Fibroblast of skin of abdomen (primary cell): ENCODE measurements around the gene PRKN.

Experiments used
- DNase-seq: peaks from one replicate; pipeline ENCODE4 v3.0.0-alpha.2; 2013

Gene PRKN

DNA sequence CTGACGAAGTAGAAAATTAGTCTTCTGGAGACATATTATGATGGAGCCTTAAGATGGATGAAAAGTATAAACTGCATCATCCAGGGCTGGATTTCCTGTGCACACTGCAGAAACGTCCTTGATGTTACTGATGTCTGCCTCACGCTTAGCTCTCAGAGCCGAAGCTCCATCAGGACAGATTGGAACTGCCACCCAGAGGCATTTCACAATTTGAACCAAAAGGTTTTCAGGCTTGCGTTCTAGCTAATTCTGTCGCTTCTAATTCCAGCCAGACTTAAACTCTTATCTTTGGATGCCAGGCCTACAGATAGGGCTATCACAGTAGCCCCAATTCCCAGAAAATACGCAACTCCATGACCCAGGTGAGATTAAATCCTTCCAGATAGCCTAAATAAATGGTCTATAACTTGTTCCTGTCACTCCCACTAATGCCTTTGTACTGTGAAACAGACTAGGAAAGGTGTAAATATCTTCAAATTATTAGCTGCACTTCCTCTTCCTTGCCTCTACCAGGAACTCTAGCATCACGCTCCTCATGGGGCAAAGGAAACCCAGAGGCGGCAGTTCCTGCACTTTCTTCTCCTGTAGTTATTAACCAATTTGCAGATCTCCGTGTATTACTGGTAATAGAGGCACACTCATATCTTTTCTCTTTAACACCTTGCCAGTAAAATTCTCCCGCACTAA lies 634.6 kb downstream of the PRKN start:
- no peak for DNase-seq

DNA sequence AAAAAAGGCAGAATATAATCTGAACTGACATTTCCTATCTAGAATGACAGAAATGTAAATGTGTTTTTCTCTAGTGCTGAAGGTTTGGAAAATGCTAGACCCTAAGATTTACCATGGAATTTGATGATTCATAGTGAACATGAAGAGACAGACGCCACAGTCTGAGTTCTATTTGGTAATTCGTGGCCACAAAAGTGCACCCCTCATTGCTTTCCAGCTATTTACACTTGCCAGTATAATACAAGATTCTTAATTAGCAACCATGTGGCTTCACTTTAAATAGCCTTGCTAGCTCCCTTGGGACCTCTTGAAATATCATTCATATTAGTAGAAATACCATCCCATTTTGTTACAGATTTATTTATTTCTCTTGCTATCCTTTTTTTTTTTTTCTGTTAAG lies 636.8 kb downstream of the PRKN start:
- DNase-seq = peak; percentile 97

DNA sequence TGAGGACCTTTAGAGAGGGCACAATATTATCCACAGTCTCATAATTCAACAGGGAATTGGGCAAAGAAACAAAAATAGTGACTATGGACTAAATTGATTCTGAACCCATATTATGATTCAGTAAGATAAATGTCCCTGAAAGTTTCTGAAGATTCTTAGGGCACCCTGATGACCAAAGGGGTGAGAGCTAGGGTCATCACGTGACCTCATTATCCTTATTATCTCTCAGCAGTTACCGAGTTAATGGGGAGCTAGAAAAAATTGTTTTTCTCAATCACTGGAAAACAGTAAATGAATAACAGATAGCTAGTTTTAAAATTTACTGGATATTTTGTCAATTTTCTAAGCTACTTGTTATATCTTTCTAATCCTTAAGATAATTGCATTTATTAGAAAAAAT lies 639.5 kb downstream of the PRKN start:
- DNase-seq = no peak

DNA sequence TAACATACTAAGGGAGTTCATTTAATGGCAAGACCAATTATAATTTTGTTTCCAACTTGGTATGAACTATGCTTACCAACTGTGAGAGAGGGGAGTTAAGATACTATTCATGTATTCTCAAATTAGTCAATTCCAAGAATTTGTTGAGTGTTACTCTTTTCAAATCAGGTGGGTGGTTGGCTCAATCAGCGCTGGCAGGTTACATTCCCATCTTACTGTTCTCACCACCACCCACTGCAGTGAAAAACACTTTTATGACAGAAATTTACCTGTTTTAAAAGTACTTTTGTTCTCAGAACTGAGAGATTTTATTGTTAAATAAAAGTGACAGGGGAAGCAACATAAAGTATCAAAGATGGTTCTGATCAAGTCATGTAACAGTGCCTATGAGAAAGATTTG lies 642.0 kb downstream of the PRKN start:
- no peak for DNase-seq

DNA sequence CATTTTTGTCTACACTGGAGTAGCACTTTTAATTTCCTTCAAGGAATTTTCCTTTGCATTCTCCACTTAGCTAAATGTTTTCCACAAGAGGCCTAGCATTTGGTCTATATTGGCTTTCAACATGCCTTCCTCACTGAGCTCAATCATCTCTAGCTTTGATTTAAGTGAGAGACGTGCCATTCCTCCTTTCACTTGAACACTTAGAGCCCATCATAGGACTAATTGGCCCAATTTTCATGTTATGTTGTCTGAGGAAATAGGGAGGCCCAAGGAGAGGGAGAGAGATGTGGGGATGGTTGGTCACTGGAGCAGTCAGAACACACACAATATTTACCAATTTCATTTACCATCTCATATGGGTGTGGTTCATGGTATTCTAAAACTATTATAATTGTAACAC lies 645.0 kb downstream of the PRKN start:
- no peak for DNase-seq

DNA sequence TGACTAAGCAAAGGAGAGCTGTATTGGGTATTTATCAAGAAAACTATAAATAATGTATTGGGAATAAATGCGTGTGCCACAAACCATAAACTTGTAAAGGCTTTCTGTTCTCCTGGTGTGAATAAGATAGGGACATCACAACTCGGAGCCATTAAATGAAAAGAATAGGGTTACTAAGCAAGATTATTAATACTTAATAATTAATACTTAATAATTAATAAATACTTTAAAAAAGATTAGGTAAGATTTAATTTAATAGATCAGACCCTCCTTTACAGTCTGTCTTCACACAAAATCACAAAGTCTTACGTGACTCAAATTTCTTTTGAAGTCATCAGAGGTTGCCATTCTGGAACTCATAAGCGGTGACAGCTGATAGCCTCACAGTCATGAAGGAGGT lies 648.9 kb downstream of the PRKN start:
- DNase-seq = no peak

DNA sequence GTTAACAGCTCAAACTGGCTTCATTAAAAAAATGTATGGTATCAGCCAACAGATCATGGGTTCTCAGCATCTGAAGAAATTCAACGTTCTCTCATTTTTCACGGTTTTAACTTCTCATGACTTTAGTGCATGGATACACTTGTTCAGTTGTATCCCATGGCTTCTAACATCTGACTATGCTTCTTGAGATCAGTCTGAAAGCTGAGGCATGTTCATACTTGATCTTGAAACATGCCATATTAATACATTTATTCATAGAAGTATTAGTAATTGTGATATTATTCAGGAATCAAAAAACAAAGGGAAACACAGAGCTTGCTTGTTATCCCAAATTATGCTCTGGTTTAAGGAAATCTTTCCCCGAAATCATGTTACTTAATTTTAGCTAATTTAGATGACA lies 649.4 kb downstream of the PRKN start:
- DNase-seq = no peak

DNA sequence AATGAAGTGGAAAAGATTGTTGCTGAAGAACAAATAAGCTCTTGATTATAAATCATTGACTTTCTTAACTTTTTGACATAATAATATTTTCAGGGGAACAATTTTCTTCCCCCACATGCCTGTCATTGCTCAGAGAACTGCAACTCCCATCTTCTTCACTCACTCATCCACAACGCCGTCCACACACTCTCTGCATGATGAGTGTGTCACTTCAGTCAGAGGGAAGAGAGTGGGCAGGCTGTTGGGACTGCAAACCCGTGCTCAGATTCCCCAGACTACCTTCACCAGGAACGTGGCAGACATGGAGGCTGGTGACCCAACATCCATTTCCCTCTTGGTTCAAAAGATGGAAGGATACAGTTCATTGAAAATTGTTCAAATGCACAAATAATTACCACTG lies 650.8 kb downstream of the PRKN start:
- DNase-seq = no peak

DNA sequence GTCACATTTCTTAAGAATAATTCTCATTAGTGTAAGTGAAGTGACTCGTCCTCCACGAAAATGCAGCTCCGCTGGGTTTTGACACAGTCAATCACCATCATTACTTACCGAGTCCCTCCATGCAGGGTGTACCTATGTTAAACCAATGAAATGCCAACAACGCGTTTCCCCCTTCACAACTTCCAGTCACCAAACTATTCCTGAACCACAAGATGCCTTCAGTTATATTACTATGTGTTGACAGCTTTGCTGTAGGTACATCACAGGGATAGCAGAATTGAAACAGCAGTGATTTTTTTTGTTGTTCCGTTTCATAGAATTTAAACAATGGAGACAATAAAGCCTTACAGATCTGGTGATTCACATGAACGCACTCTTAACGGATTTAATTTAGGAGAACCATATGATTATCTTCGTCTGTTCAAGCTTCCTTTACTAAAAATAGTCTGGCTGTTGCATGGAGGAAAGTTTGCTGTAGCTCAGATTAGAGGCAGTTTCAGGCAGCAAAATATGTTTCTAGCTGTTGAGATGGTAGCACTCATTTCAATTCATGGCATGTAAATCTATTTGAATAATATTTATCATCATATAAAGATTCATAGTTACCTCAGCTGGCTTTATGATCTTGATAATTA lies 652.8 kb downstream of the PRKN start:
- DNase-seq = peak; percentile 21

DNA sequence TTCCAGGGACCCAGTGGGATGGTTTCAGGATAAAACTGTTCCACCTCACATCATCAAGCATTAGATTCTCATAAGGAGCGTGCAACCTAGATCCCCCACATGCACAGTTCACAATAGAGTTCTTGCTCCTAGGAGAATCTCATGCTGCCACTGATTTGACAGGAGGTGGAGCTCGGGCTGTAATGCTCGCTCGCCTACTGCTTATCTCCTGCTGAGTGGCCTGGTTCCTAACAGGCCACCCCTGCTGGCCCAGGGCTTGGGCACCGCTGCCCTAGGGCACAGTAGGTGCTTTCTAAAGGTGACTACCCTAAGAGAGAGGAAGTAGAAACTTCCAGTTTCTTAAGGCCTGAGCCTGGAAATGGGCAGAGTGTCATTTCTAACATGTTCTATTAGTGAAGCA lies 656.9 kb downstream of the PRKN start:
- DNase-seq = no peak

DNA sequence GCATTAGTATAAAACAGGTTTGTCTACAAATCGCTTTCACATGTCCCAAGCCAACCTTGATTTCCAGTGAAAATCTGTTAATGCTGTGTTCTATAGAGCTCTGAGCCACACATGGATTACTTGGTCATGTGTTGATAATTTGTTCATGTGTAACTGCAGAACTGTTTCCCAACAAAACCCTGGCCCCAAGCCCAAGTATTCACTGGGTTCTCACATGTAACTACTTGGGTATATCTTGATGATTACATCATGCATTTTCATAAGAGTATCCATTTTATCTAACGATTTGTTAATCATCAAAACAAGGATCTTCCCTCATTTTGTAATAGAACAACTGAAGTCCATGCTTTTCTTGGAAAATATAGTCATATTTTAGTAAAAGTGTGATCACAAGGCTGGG lies 657.6 kb downstream of the PRKN start:
- DNase-seq = peak; percentile 13

DNA sequence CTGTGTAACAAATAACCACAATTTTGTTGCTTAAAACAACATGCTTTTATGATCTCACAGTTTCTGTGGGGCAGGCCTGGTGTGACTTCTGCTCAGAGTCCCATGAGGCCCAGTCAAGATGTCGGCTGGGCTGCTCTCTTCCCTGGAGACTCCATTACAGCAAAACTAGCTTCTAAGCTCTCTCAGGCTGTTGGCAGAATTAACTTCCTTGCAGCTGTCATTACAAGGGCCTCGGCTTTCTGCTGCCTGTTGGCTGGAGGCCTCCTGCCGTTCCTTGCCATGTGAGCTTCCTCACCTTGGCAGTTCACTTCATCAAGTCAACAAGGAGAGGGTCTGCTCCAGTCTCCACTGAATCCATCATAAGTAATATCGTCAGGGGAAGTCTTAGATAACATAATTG lies 659.2 kb downstream of the PRKN start:
- no peak for DNase-seq

DNA sequence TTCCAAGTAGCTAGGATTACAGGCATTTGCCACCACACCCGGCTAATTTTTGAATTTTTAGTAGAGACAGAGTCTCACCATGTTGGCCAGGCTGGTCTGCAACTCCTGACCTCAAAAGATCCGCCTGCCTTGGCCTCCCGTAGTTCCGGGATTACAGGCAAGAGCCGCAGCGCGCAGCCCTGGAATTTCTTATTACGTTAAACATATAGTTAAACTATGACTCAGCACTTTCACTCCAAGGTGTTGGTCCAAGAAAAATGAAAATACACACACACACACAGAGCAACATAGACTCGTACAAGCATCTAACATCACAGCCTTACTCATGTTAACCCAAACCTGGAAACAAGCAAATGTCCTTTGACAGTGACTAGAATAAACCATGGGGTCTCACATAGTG lies 663.9 kb downstream of the PRKN start:
- DNase-seq = peak; percentile 2

DNA sequence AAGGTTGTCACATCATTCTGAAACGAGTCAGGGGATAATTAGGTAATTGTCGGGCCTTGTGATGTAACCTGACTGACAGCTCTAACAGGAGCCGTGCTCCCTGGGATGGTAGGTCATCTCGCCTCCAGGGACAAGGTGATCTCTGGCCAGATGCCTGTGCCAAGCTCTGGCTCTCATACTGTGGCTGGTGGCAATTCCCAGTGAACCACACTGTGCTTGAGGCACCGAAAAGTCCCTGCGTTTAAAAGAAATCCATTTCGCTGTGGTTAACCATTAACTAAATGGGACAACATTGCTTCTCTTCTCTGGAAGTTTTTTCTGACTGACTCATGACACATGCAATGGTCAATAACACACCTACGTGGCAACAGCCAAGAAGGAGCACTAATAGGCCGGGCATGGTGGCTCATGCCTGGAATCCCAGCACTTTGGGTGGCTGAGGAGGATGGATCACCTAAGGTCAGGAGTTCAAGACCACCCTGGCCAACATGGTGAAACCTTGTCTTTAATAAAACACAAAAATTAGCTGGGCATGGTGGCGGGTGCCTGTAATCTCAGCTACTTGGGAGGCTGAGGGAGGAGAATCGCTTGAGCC lies 669.2 kb downstream of the PRKN start:
- peak; percentile 30 for DNase-seq

DNA sequence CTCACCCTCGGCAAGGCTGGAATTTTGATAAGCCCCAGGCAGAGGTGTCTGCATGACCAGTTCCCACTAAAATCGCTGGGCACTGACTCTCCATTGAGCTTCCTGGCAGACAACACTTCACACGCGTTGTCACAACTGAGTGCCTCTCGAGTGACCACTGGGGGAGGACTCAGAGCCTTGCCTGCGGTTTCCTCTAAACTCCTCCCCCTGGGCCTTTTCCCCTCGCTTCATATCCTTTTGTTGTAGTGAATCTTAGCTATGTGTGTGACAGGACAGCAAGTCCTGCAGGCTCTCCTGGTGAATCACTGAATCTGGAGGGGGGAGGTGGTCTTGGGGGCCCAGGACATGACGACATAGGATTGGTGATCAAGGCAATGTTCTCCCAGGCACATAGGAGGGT lies 670.8 kb downstream of the PRKN start:
- peak; percentile 76 for DNase-seq

DNA sequence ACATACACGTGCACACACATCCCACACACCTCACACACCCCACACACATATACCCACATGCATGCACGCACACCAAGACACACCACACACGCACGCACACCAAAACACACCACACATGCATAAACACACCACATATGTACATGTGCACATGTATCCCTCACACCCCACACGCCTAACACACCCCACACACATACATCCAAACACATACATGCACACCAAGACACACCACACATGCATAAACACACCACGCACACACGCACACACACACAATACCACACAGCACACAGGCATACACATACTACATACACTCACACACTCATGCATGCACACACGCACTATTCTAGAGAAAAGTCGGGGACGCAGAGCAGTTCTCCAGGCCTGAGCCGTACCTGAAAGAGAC lies 671.5 kb downstream of the PRKN start:
- no peak for DNase-seq

DNA sequence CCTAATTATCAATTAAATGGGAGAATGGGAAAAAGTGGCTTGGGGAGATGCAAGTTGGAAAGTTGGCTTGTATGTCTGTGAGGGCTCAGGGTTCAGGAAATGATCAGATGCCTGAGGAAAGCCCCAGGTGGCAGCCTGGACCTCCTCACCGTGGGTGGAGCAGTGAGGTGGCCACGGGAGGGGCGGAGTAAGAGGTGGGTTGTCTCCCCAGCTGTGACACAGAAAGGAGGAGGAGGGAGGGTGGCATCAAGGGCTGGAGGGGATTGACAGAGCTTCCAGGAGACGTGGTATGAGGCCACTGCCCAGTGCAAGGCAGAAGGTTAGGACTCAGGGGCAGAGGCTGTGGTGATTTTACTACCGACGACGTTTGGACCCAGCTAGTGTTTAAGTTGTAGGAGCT lies 672.2 kb downstream of the PRKN start:
- DNase-seq = no peak

DNA sequence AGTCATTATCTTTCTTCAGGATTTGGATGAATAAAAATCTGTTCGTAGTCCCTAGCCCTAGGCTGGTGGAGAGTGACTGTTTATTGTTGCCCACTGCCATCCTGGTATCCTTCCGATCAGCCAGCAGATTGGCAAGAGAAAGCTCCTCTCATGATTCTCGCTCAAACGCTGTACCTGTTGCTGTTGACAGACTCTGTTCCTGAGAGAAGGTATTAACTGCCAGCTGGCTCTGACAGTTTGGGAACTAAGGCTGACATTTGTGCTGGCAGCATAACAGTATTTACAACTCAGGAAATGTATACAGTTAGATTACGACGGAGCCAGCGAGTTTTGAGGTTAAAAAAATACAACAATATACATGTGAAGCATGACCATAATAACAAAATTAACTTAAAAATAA lies 674.5 kb downstream of the PRKN start:
- DNase-seq = no peak

DNA sequence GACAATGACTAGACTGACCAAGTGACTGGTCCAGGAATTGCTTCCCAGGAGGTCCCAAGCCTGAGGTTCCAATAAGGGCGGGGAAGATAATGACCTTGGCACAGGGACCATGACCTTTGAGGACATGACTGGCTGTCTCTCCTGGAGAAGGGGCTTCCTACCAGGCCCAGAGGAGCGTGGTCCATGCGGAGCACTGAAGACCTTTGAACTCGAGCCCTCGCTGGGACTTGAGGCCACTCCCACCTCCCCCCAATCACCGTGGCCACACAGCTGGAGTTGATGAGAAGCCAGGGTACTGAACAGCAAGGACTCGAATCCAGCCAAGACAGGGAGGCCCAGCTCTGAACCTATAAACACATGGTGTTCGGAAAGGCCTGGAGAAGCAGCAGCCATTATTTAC lies 677.0 kb downstream of the PRKN start:
- no peak for DNase-seq

DNA sequence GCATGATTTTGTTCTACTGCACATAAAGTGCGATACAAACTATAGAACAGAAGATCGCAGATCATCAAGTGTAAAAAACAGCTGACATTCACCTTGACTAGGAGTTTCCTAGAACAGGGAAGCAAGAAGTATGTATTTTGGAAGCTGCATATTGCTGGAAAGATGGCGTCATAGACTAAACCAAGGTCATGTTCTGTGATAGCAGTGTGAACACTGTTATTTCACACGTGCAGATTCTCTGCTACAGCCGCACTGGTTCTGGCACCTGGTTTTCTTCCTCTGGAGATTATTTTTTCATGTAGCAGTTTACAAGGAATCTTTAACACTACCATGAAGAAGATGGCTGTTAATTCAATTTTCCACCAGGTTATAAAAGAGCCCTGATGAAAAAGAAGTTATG lies 681.2 kb downstream of the PRKN start:
- DNase-seq = no peak

DNA sequence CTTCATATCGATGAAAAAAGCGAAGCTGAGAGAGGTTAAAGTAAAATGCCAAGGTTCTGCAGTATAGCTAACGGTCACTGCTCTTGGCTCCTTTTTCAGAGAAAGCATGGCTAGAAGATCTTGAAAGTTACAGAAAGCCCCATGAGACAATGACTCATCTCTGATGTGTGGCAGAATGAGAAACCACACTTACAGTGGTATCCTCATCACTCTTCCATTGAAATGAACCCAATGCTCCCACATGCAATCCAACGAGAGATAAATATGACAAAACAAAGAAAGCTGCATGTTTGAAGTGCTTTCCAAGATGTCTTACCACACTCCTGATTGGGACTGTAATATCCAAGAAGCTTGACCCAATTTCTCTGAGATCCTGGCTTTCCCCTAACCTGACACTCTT lies 694.9 kb downstream of the PRKN start:
- DNase-seq = peak; percentile 80

DNA sequence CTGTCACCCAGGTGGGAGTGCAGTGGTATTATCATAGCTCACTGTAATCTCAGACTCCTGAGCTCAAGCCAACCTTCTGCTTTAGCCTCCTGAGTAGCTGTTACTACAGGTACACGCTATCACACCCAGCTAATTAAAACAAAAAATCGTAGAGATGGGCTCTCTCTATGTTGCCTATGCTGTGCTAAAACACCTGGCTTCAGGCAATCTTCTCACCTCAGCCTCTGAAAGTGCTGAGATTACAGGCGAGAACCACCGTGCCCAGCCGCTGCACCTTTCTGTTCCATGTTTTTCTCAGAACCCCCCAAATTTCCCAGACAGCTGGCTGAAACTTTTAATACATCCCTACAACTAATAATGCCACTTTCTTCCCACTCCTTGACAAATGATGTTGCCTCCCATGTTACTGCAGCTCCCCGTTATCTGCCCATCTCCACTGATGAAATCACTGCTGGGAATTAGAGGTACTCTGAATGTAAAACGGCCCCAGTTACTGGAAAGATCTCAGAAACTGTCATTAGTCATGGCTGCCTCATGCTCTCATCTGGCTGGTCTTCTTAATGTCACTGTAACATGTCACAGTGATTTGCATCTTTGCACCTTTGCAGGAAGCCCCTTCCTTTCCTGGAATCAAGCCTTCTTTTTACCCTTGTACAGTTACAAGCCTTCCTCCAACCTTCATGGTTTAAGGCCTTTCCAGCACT lies 697.5 kb downstream of the PRKN start:
- no peak for DNase-seq

DNA sequence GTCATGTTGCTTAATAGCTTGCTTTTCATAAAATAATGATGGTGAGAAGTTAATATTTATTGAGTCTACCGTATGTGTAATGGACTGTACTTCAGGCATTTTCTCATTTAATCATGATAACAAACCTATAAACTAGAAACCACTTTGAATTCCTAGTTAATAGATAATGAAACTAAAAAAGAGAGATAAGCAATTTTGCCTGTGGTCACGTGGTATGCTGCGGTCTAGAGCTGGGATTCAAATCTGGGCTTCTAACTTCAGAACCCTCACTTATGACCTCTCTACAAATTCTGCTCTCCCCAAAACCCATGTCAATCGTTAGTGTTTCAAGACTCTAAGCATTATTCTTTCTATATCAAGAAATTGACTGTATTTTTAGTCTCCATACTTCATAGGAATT lies 700.7 kb downstream of the PRKN start:
- DNase-seq = no peak

DNA sequence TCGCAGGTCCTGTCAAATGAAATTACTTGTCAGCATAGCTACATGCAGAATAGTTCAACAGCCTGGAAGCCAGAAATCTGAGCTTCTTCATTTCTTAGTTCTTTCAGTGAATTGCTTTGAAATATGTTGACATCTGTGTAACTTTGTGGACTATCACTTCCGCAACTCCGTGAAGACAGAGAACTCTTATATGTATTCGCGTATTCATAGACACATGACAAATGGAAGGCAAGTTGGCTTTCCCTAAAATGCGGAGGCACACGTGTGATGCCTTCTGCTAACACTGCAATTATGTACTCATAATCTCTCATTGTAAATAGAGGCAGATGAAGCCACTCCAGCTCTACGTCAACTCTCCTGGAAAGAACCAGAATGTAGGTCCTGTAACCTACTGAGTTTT lies 701.5 kb downstream of the PRKN start:
- DNase-seq = no peak
